ENCODE measurements around the gene MISFA. TPM values are rescaled to one million over a fixed set of nuclear protein-coding genes. Genes with fewer than 3 reads are reported as not detected.
A peak's percentile ranks its signal among the peaks of the same experiment; 100 is the strongest.

Gene MISFA
- total RNA-seq, 2 donors from 2014 or later = 0.82 to 7.3 TPM

GRCh38 chr11:18575361-18575760, 24.2 kb upstream of the MISFA start:
- Histone ChIP-seq H3K36me3 (no peaks in the 10 kb centered on the region), H3K27ac (peak overlapping the region in 1 of 2 donors; percentile 1), H3K27me3 (replicated peaks; ENCODE audit: insufficient read depth) (no peaks in the 10 kb centered on the region), H3K4me1 (replicated peaks) (no peaks in the 10 kb centered on the region), H3K9me3 (no peaks in the 10 kb centered on the region), H3K4me3 (no peak overlapping the region)
- intact Hi-C loops (cut with DNase I) = no loop called here
- no peak for DNase-seq (ENCODE audit: low spot score)
- WGBS = 45% methylated on average over 1 of the region's 1 CpG
- TF ChIP-seq POLR2A (IDR thresholded peaks at IDR 0.05) = no peak
- TF ChIP-seq POLR2AphosphoS5 (IDR thresholded peaks at IDR 0.05) = no peak
- no peak for TF ChIP-seq CTCF (IDR thresholded peaks at IDR 0.05)

GRCh38 chr11:18578975-18579598, 20.5 kb upstream of the MISFA start:
- 55% methylated on average over 14 of the region's 14 CpGs for WGBS
- peak overlapping the region; percentile 35 to 53 for H3K27ac ChIP-seq
- H3K27me3 ChIP-seq (replicated peaks; ENCODE audit: insufficient read depth) = no peaks in the 10 kb centered on the region
- no peaks in the 10 kb centered on the region for H3K36me3 ChIP-seq
- H3K4me1 ChIP-seq (replicated peaks) = no peaks in the 10 kb centered on the region
- peak overlapping the region in 1 of 2 donors; percentile 4 for H3K4me3 ChIP-seq
- peak; percentile 19 for DNase-seq (ENCODE audit: low spot score)
- no peaks in the 10 kb centered on the region for H3K9me3 ChIP-seq
- TF ChIP-seq CTCF (IDR thresholded peaks at IDR 0.05) = no peak
- TF ChIP-seq POLR2A (IDR thresholded peaks at IDR 0.05) = no peak
- peak; percentile 36 for TF ChIP-seq POLR2AphosphoS5 (IDR thresholded peaks at IDR 0.05)
- intact Hi-C loops (cut with DNase I) = no loop called here

- H3K4me3 ChIP-seq = no peak overlapping the region
- DNase-seq (ENCODE audit: low spot score) = no peak
- no peak overlapping the region for H3K27ac ChIP-seq
- H3K4me1 ChIP-seq (replicated peaks) = no peaks in the 10 kb centered on the region
- WGBS = 83% methylated on average over 2 of the region's 2 CpGs
- no peaks in the 10 kb centered on the region for H3K9me3 ChIP-seq
- H3K36me3 ChIP-seq = no peaks in the 10 kb centered on the region
- TF ChIP-seq POLR2A (IDR thresholded peaks at IDR 0.05) (no peak), CTCF (IDR thresholded peaks at IDR 0.05) (no peak), POLR2AphosphoS5 (IDR thresholded peaks at IDR 0.05) (no peak)
- H3K27me3 ChIP-seq (replicated peaks; ENCODE audit: insufficient read depth) = no peaks in the 10 kb centered on the region
- intact Hi-C loops (cut with DNase I) = no loop called here
These were observed 19.3 kb upstream of the MISFA start for GRCh38 chr11:18580113-18580766.

GRCh38 chr11:18581825-18582224, 17.8 kb upstream of the MISFA start:
- Histone ChIP-seq H3K27me3 (replicated peaks; ENCODE audit: insufficient read depth) (no peaks in the 10 kb centered on the region), H3K36me3 (no peaks in the 10 kb centered on the region), H3K4me3 (no peak overlapping the region), H3K4me1 (replicated peaks) (no peaks in the 10 kb centered on the region), H3K9me3 (no peaks in the 10 kb centered on the region), H3K27ac (no peak overlapping the region)
- intact Hi-C loops (cut with DNase I) = no loop called here
- 97% methylated on average over 1 of the region's 1 CpG for WGBS
- TF ChIP-seq POLR2A (IDR thresholded peaks at IDR 0.05) (no peak), CTCF (IDR thresholded peaks at IDR 0.05) (no peak), POLR2AphosphoS5 (IDR thresholded peaks at IDR 0.05) (no peak)
- no peak for DNase-seq (ENCODE audit: low spot score)

Data from prostate gland (tissue), 2 donors.